Measurements from ENCODE around the gene PRDM16. TPM values are rescaled to one million over a fixed set of nuclear protein-coding genes. Genes with fewer than 3 reads are reported as not detected.

PRDM16 gene
- total and polyA plus RNA-seq, 2 donors (not counting 1 experiment from before 2014, with no cell fraction given): 0.03 to 0.12 TPM

DNA sequence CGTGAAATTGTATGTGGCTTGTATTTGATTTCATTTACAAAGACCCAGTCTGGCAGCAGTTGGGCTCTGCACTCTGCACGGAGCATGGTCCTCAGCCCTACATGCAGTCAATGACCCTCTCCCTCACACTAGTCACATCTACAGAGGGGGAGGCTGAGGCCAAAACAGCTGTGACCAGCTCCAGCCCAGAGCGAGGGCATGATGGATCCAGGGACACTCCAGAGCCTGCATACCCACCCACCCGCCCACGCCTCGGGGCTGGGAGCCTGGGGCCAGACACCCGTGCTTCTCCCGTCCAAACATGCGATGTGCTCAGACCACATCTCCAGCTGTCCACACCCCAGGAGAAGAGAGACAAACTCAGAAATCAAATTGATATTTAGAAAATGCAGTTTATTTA is 14.0 kb upstream of the PRDM16 start:
- ChIA-PET CTCF (no interaction called here), POLR2A (no interaction called here)
- Histone ChIP-seq H3K36me3 (replicated peaks in 1 of 2; ENCODE audit: control extremely low read depth in 1 of 2, control insufficient read depth in 1 of 2, extremely low read depth in 1 of 2, insufficient read depth in 2 of 2, low read length in 1 of 2) (no peaks in the 10 kb centered on the region), H4K20me1 (ENCODE audit: control insufficient read depth, insufficient read depth, low read length, poor library complexity, severe bottlenecking) (no peaks in the 10 kb centered on the region), H3K79me2 (ENCODE audit: control insufficient read depth, insufficient read depth, low read length) (no peaks in the 10 kb centered on the region), H3K9ac (ENCODE audit: low read length) (no peak overlapping the region), H2AFZ (ENCODE audit: insufficient read depth, low read depth, low read length, poor library complexity, severe bottlenecking) (no peak overlapping the region), H3K27ac (ENCODE audit: low read length in 2 of 2) (no peak overlapping the region), H3K9me3 (ENCODE audit: control extremely low read depth in 1 of 3, control insufficient read depth in 2 of 3, insufficient read depth in 1 of 3, low read length in 2 of 3) (peaks cover 0 to 8% (median 0%) of the 10 kb centered on the region in 3 donors), H3K27me3 (replicated peaks in 1 of 4; ENCODE audit: control extremely low read depth in 1 of 4, control insufficient read depth in 3 of 4, insufficient read depth in 4 of 4, low read length in 3 of 4) (no peaks in the 10 kb centered on the region), H3K4me1 (ENCODE audit: control insufficient read depth in 2 of 2, insufficient read depth in 2 of 2, low read length in 2 of 2) (no peaks in the 10 kb centered on the region), H3K4me3 (ENCODE audit: control extremely low read depth in 1 of 5, extremely low read depth in 1 of 5, insufficient read depth in 1 of 5, low read depth in 2 of 5, low read length in 4 of 5) (no peak overlapping the region), H3K4me2 (replicated peaks; ENCODE audit: low read depth, low read length, poor library complexity, severe bottlenecking) (no peak overlapping the region)
- Mint-ChIP-seq H3K27me3 (peaks cover 21% of the 10 kb centered on the region), H3K4me3 (no peak overlapping the region), H3K4me1 (no peaks in the 10 kb centered on the region), H3K27ac (no peak overlapping the region), H3K9me3 (ENCODE audit: insufficient read depth) (peaks cover 4% of the 10 kb centered on the region)
- intact Hi-C loops (cut with micrococcal nuclease): no loop called here
- no CpG with 5 or more reads among the region's 9 CpGs for WGBS (ENCODE audit: insufficient coverage)
- DNase-seq (no peak), ATAC-seq (ENCODE audit: low read depth) (no peak)
- TF ChIP-seq, protein P1, sequence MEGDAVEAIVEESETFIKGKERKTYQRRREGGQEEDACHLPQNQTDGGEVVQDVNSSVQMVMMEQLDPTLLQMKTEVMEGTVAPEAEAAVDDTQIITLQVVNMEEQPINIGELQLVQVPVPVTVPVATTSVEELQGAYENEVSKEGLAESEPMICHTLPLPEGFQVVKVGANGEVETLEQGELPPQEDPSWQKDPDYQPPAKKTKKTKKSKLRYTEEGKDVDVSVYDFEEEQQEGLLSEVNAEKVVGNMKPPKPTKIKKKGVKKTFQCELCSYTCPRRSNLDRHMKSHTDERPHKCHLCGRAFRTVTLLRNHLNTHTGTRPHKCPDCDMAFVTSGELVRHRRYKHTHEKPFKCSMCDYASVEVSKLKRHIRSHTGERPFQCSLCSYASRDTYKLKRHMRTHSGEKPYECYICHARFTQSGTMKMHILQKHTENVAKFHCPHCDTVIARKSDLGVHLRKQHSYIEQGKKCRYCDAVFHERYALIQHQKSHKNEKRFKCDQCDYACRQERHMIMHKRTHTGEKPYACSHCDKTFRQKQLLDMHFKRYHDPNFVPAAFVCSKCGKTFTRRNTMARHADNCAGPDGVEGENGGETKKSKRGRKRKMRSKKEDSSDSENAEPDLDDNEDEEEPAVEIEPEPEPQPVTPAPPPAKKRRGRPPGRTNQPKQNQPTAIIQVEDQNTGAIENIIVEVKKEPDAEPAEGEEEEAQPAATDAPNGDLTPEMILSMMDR (IDR thresholded peaks at IDR 0.05): no peak
- TF ChIP-seq EZH2 (IDR thresholded peaks at IDR 0.05; ENCODE audit: borderline replicate concordance, insufficient read depth, low read depth, low read length, poor library complexity, severe bottlenecking): no peak

DNA sequence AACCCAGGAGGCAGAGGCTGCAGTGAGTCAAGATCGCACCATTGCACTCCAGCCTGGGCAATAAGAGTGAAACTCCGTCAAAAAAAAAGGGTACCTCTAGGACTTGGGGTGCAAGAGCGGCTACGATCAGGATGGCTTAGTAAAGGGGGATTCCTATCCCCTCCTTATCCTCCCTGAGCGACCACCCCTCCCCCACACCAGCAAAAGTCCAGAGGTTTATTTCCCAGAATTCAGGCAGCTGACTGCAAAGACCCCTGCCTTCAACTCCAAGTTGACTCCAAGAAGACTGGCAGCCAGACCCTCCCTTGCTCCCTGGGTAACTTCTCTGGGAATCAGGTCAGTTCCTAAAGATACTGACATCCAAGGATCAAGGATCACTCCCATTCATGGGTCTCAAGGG is 12.4 kb upstream of the PRDM16 start:
- no peak overlapping the region for H3K4me3 Mint-ChIP-seq
- Histone ChIP-seq H3K79me2 (ENCODE audit: control insufficient read depth, insufficient read depth, low read length) (no peaks in the 10 kb centered on the region), H2AFZ (ENCODE audit: insufficient read depth, low read depth, low read length, poor library complexity, severe bottlenecking) (no peak overlapping the region), H4K20me1 (ENCODE audit: control insufficient read depth, insufficient read depth, low read length, poor library complexity, severe bottlenecking) (no peaks in the 10 kb centered on the region), H3K27me3 (replicated peaks in 1 of 4; ENCODE audit: control extremely low read depth in 1 of 4, control insufficient read depth in 3 of 4, insufficient read depth in 4 of 4, low read length in 3 of 4) (no peaks in the 10 kb centered on the region), H3K4me2 (replicated peaks; ENCODE audit: low read depth, low read length, poor library complexity, severe bottlenecking) (no peak overlapping the region), H3K4me1 (ENCODE audit: control insufficient read depth in 2 of 2, insufficient read depth in 2 of 2, low read length in 2 of 2) (no peaks in the 10 kb centered on the region), H3K36me3 (replicated peaks in 1 of 2; ENCODE audit: control extremely low read depth in 1 of 2, control insufficient read depth in 1 of 2, extremely low read depth in 1 of 2, insufficient read depth in 2 of 2, low read length in 1 of 2) (no peaks in the 10 kb centered on the region), H3K4me3 (ENCODE audit: control extremely low read depth in 1 of 5, extremely low read depth in 1 of 5, insufficient read depth in 1 of 5, low read depth in 2 of 5, low read length in 4 of 5) (no peak overlapping the region), H3K9ac (ENCODE audit: low read length) (no peak overlapping the region), H3K27ac (ENCODE audit: low read length in 2 of 2) (no peak overlapping the region), H3K9me3 (ENCODE audit: control extremely low read depth in 1 of 3, control insufficient read depth in 2 of 3, insufficient read depth in 1 of 3, low read length in 2 of 3) (peaks cover 0 to 8% (median 0%) of the 10 kb centered on the region in 3 donors)
- H3K4me1 Mint-ChIP-seq: no peaks in the 10 kb centered on the region
- intact Hi-C loops (cut with micrococcal nuclease): no loop called here
- ChIA-PET CTCF (no interaction called here), POLR2A (no interaction called here)
- TF ChIP-seq, protein P1 (IDR thresholded peaks at IDR 0.05): no peak
- TF ChIP-seq EZH2 (IDR thresholded peaks at IDR 0.05; ENCODE audit: borderline replicate concordance, insufficient read depth, low read depth, low read length, poor library complexity, severe bottlenecking): no peak
- peaks cover 21% of the 10 kb centered on the region for H3K27me3 Mint-ChIP-seq
- ATAC-seq (ENCODE audit: low read depth): no peak
- no peak for DNase-seq
- H3K9me3 Mint-ChIP-seq (ENCODE audit: insufficient read depth): peaks cover 4% of the 10 kb centered on the region
- H3K27ac Mint-ChIP-seq: no peak overlapping the region
- 95% methylated on average over 2 of the region's 5 CpGs for WGBS (ENCODE audit: insufficient coverage)
